DND-41 (cell line): Measurements from ENCODE around the gene RBMS3.

Source experiments
- CTCF ChIP-seq: IDR thresholded peaks from 2 replicates; pipeline ENCODE4 v1.5.1; 2012; ENCODE audit warnings: borderline replicate concordance, low read length, moderate library complexity, mild to moderate bottlenecking; ENCODE audit not compliant: poor library complexity, severe bottlenecking; ENCODE audit errors: extremely low read depth
- EZH2 ChIP-seq: IDR thresholded peaks from 3 replicates; pipeline ENCODE4 v1.6.1; 2012; ENCODE audit warnings: borderline replicate concordance, low read depth, mild to moderate bottlenecking, moderate library complexity, low read length, inconsistent platforms; ENCODE audit not compliant: severe bottlenecking

GRCh38 chr3:30004481-30004880 is 723.6 kb downstream of the RBMS3 start:
- TF ChIP-seq CTCF (no peak), EZH2 (no peak)
